ENCODE measurements around the gene KLHL15.

Gene KLHL15

DNA sequence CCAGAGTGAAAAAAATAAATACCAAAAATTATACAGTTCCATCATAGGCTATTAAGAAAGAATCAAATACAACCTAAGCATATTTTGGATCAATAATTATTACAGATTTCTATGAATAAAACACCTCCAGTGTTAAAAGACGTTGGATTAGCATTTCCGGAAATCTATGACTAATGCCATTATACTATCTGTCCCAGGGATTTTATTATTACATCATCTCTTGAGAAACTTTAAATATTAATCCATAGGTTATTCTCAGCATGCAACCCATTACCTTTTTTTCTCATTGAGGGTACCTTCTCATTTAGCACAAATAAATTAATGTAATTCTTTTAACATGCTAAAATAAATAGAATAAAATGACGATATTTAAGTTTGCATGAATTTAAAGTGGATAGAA, 74.6 kb downstream of the KLHL15 start:
- peak; percentile 5 for DNase-seq (ENCODE audit: low read depth)

DNA sequence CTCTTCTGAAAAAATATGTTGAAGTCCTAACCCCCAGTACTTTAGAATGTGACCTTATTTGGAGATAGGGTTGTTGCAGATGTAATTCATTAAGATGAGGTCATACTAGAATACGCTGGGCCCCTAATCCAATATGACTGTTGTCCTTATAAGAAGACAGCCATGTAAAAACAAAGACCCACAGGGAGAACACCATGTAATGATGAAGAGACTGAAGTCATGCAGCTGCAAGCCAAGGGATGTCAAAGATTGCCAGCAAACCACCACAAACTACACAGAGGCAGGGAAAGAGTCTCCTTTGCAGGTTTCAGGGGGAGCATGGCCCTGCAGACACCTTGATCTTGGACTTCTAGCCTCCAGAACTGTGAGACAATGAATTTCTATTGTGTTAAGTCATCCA, 81.8 kb downstream of the KLHL15 start:
- no peak for DNase-seq (ENCODE audit: low read depth)

DNA sequence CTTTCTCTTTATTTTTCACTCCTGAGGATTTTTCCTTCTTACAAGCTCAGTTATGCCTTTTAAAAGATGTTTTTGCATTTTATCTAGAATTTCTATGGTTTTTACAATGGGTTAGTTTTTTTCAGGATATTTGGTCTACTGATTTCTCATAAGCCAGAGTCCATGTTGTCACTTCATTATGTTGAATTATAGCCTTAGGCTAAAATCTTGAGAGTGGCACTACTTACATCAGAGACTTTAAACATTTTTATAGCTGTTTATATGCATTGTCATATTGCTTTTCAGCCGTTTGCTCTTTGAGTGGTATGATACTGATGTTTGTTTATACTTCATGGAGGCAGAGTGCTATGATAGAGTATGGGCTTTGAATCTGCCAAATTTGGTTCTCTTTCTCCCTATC, 82.8 kb downstream of the KLHL15 start:
- DNase-seq (ENCODE audit: low read depth), result no peak

DNA sequence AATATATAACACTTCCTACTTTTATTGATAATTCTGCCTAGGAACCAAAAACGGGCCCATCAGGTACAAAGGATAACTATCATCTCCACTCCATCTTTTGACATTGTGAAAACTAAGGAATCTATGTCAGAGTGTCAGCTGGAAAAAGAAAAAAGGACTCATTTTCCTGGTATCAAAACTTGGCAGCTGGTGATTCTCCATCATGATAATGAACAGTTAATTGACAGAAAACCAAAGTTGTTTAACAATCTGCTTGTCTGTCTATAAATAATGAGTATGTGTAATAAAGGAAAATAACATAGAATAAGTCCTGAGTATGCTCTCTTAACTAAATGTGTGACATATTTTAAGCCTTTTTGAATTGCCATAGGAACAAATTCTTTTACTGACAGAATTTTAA, 87.8 kb downstream of the KLHL15 start:
- DNase-seq (ENCODE audit: low read depth), result no peak

DNA sequence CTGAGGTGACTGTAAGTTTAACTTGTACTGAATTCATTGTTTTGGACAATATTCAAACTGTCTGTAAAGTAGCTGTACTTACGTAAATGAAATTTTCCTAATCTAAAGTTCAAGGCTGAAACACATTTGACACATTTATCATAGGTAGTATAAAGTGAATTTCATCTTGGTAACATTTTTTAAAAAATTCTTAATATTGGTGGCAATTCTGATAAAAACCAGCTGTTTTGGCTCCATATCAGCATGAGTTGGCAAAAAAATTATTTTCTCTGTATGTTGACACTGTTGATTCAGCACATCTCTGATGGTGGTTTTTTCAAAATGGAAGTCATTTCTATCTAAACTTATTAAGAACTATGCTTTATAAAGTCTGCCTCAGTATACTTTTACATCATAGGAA, 88.3 kb downstream of the KLHL15 start:
- no peak for DNase-seq (ENCODE audit: low read depth)

DNA sequence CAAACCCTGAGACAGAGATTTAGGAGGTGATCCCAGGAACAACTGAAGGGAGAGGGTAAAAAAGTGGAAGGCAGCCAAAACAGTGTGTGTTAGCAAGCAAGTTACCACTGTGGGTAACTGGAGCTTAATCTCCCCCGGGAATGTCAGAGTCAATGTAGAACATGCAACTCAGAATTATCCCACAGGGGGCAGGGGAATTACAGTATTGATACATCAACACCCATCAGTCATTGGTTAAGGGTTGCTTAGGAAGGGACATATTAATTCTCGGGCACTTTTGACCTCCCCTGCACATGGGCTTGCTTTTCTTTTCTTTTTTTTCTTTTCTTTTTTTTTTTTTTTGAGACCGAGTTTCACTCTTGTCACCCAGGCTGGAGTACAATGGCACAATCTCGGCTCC, 89.9 kb downstream of the KLHL15 start:
- no peak for DNase-seq (ENCODE audit: low read depth)

DNA sequence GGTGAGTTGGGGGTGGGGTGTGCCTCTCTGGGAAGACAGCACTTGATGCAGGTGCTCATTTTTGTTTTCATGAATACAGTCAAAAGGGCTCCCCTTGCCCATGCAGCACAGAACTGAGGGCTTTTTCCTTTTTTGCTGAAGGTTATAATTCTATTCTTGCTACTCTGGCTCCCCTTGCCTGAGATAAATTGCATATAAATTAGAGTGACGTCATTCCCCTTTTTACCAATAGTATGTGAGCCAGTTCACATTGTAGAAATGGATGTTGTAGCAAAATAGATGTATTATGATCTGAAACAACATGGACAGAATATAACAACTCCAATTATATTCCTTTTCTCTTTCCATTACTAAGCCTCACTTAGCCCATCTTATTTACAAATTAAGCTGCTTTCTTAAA, 90.8 kb downstream of the KLHL15 start:
- DNase-seq (ENCODE audit: low read depth), result no peak

DNA sequence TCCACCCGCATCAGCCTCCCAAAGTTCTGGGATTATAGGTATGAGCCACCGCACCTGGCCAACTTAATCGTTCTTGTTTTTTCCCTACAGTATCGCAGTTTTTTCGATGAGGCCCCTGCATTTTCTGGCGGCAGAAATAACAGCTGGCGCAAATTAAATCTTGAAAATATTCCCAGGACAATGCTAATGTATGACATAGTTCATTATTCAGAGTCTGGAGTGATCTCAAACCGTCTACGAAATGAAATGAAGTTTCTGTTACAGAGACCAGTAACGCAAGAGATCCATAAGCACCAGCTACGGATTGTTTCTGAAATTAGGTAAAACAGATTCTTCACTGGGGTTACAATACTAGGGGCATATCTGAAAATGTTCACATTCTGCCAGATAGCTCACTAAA, 91.9 kb downstream of the KLHL15 start:
- no peak for DNase-seq (ENCODE audit: low read depth)
